Tibial artery (tissue), 4 donors: ENCODE results near the gene MGRN1.
A peak's percentile ranks its signal among the peaks of the same experiment; 100 is the strongest.

Source experiments
- DNase-seq, 2 donors: peaks; one replicate each; pipeline ENCODE4 v3.0.0-alpha.2; 2019
- H3K27ac ChIP-seq, 2 donors: fragments of 200-600 bp; sonication (generic) in 1 of 2; 1 replicate in 1 of 2; 2 replicates in 1 of 2; pipeline ENCODE4 v1.5.1; 2018 to 2019; ENCODE audit warnings: mild to moderate bottlenecking in 1 of 2
- H3K27me3 ChIP-seq, 2 donors: fragments of 200-600 bp; sonication (generic) in 1 of 2; one replicate each; pipeline versions ENCODE4 v1.5.1 to v1.6.0; 2016 to 2019
- H3K36me3 ChIP-seq, 3 donors: fragments of 200-600 bp; sonication (generic) in 2 of 3; one replicate each; pipeline ENCODE4 v1.5.1; 2016 to 2019; ENCODE audit warnings: mild to moderate bottlenecking in 2 of 3
- H3K4me1 ChIP-seq, 4 donors: fragments of 200-600 bp; sonication (generic) in 2 of 4; 1 replicate in 3 of 4; 2 replicates in 1 of 4; pipeline ENCODE4 v1.5.1; 2016 to 2019
- H3K4me3 ChIP-seq, 2 donors: fragments of 200-600 bp; sonication (generic) in 1 of 2; 1 replicate in 1 of 2; 2 replicates in 1 of 2; pipeline ENCODE4 v1.5.1; 2018 to 2019; ENCODE audit warnings: mild to moderate bottlenecking in 2 of 2
- H3K9me3 ChIP-seq, 3 donors: fragments of 200-600 bp; sonication (generic) in 1 of 3; one replicate each; pipeline ENCODE4 v1.5.1; 2016 to 2019
- CTCF ChIP-seq, 2 experiments: fragments of 200-600 bp in 1 of 2; fragments of 450-650 bp in 1 of 2; IDR thresholded peaks; one replicate each; pipeline ENCODE4 v1.5.1; 2017 to 2019; ENCODE audit warnings: antibody characterized with exemption in 2 of 2, mild to moderate bottlenecking in 1 of 2, moderate library complexity in 1 of 2
- intact Hi-C: fragments of 100-400 bp; cut with DNase I; formaldehyde crosslinking; loops from one replicate; pipeline ENCODE4 v1.15.0; 2023; ENCODE audit warnings: low total_unique reads

MGRN1 gene

GRCh38 chr16:4728676-4729075 is 104.0 kb downstream of the MGRN1 start:
- intact Hi-C loops = no loop called here
- Histone ChIP-seq H3K27me3 (no peaks in the 10 kb centered on the region), H3K27ac (no peak overlapping the region), H3K36me3 (peaks cover 25 to 76% (median 49%) of the 10 kb centered on the region in 3 donors), H3K4me3 (no peak overlapping the region), H3K9me3 (no peaks in the 10 kb centered on the region), H3K4me1 (peaks cover 0 to 11% (median 5%) of the 10 kb centered on the region in 4 donors)
- DNase-seq = no peak
- no peak for TF ChIP-seq CTCF (IDR thresholded peaks at IDR 0.05)

- intact Hi-C loops = no loop called here
- TF ChIP-seq CTCF (IDR thresholded peaks at IDR 0.05) = no peak
- no peaks in the 10 kb centered on the region for H3K27me3 ChIP-seq
- H3K4me1 ChIP-seq = peaks cover 0 to 11% (median 5%) of the 10 kb centered on the region in 4 donors
- peaks cover 25 to 64% (median 49%) of the 10 kb centered on the region in 3 donors for H3K36me3 ChIP-seq
- DNase-seq = no peak
- no peak overlapping the region for H3K27ac ChIP-seq
- H3K9me3 ChIP-seq = no peaks in the 10 kb centered on the region
- H3K4me3 ChIP-seq = no peak overlapping the region
Observed at GRCh38 chr16:4729876-4730275, 105.2 kb downstream of the MGRN1 start.

- no peaks in the 10 kb centered on the region for H3K9me3 ChIP-seq
- TF ChIP-seq CTCF (IDR thresholded peaks at IDR 0.05) = no peak
- H3K4me3 ChIP-seq = peak overlapping the region; percentile 76 to 83
- H3K27me3 ChIP-seq = no peaks in the 10 kb centered on the region
- DNase-seq = no peak
- peak overlapping the region; percentile 76 to 81 for H3K27ac ChIP-seq
- intact Hi-C loops = no loop called here
- H3K36me3 ChIP-seq = peaks cover 9 to 30% (median 30%) of the 10 kb centered on the region in 3 donors
- peaks cover 0 to 18% (median 11%) of the 10 kb centered on the region in 4 donors for H3K4me1 ChIP-seq
Observed at GRCh38 chr16:4733211-4733742, 108.7 kb downstream of the MGRN1 start.

- Histone ChIP-seq H3K4me3 (peak overlapping the region; percentile 76 to 83), H3K36me3 (peaks cover 9 to 26% (median 25%) of the 10 kb centered on the region in 3 donors), H3K4me1 (peaks cover 0 to 18% (median 11%) of the 10 kb centered on the region in 4 donors), H3K9me3 (no peaks in the 10 kb centered on the region), H3K27ac (peak overlapping the region; percentile 76 to 81), H3K27me3 (no peaks in the 10 kb centered on the region)
- intact Hi-C loops = no loop called here
- no peak for TF ChIP-seq CTCF (IDR thresholded peaks at IDR 0.05)
- no peak for DNase-seq
Observed at GRCh38 chr16:4733747-4734062, 109.1 kb downstream of the MGRN1 start.

GRCh38 chr16:4734063-4734729 is 109.6 kb downstream of the MGRN1 start, which contains the start of the genes ANKS3 and DNAAF8:
Gene ANKS3 (minus strand): TSS chr16:4734271. CDS start chr16:4730149, 4,122 bp downstream.
Gene DNAAF8 (plus strand): TSS chr16:4734537. CDS start chr16:4736515, 1,978 bp downstream.
- Histone ChIP-seq H3K9me3 (no peaks in the 10 kb centered on the region), H3K27ac (peak within 1 kb of the TSS; percentile 76 to 81), H3K27me3 (no peaks in the 10 kb centered on the region), H3K4me3 (peak within 1 kb of the TSS; percentile 76 to 83), H3K4me1 (peaks cover 0 to 18% (median 11%) of the 10 kb centered on the region in 4 donors), H3K36me3 (peaks cover 7 to 21% (median 21%) of the 10 kb centered on the region in 3 donors)
- peak; percentile 98 to 99 for DNase-seq
- intact Hi-C loops = no loop called here
- TF ChIP-seq CTCF (IDR thresholded peaks at IDR 0.05) = no peak
